HG03039 (cell line): ENCODE measurements around the gene NOTO.

ENCODE experiments used
- ATAC-seq: cut with Tn5 transposase; IDR thresholded peaks from one replicate; pipeline ENCODE4 v1.9.1; 2021; ENCODE audit warnings: mild to moderate bottlenecking, moderate library complexity; ENCODE audit not compliant: unreplicated experiment

NOTO gene

DNA sequence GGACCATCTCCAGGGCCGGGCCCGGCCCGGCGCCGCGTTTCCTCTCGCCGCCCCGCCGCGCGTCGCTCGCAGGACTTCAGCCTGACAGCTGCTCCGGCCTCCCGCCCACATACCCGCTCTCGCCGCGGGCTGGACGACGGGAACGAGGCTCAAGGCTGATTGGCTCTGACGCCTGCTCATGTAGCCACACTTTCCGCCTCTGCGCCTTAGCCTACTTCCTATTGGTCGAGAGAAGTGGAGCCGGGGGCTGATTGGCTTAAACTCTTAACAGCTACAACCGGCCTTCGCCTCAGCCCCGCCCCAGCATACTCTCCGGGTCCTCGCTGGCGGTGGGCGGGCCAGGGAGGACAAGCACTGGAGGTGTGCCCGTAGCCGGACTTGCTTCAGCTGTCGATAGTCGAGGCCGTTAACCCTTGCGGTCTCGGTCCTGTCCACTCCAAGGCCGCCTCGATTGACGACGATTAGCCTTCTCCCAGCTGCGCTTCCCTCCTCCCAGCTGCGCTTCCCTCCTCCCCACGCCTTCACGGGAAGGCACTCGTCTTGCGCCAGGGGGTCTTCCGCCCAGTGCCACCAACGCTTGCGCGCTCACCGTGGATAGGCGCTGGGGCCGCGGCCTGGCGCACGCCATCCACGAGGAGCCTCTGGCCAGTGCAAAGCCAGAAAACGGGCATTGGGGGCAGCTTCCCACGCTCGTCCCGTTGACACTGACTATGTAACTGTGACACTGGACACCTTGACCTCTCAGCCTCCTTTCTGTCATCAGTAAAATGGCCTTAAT, 31.0 kb downstream of the NOTO start, which contains the start of gene PRADC1:
TSS of gene PRADC1 (minus strand) at position 86 of the 778 bp plus-strand sequence. CDS start at position 7, 79 bp downstream.
- ATAC-seq = peak; percentile 91

DNA sequence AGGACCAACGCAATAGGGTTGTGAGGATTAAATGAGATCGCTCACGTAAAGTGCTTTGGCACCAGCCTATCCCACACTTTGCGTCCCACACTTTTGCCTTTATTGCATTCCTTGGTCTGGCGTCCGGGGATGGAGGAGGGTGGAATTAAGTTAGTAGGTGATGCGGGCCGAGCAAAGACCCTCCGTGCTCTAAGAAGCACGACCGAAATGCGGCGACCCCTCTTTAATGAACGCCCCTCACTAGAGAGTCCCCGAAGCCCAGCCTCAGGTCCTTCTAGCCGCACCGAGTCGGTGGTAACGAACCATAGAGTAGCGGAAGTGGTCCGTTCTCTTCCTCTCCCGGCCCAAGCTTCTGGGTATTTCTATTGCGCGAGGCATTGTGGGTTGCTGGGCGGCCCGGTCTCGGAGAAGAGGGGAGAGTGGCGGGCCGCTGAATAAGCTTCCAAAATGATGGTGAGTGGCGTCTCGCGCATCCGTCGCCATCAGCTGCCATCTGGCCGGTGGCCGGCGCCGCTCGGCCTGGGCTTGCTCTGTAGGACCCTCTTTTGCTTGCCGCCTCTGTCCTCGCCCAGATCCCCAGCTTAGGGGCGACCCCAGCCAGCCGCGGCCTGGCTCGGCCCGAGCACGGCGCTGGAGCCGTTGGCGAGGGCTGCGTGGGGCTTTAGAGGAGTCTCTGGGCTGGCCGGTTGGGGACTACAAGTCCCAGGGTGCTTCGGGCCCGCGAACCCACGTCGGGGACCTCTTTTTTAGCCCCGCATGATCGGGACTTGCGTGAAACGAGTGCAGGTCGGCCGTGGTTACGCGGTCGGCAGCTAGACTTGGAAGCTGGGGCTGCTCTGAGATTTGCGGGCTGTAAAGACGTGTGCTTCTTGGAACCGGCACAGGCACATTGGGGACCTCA, 31.8 kb downstream of the NOTO start, which contains the start of gene CCT7:
TSS of gene CCT7 (plus strand) at position 377 of the 901 bp plus-strand sequence. CDS start at position 448, 71 bp downstream.
- ATAC-seq = peak; percentile 52

DNA sequence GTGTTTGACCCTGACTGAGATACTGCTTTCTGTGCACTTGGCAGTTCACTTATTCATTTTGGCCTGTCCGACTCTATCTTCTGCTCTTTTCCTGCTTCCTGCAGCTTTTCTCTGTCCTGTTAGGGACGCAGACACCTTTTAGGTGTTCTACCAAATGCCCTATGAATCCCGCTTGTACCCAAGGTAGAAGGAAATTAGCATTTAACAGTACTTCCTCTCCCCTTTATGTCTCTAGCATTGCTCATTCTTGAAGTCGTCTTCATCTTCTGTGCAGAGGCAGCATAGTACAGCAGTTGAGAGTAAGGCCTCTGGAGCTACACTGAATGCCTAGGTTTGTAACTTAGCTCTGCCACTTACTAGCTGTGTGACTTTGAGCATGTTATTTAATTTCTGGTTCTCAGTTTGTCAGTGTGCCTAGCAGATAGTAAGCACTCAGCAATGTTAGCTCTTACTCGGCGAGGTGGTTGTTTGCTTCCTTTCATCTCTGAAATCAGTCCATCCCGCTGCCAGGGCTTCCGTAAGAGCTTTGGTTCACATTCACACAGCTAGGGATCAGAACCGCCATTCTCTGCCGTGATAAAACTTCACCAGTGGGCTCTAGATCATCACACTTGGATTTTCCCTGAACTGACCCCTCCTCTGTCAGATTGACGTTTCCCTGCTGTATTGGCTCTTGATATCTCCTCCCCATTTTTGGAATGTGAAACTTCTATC, 33.1 kb downstream of the NOTO start:
- ATAC-seq = no peak

DNA sequence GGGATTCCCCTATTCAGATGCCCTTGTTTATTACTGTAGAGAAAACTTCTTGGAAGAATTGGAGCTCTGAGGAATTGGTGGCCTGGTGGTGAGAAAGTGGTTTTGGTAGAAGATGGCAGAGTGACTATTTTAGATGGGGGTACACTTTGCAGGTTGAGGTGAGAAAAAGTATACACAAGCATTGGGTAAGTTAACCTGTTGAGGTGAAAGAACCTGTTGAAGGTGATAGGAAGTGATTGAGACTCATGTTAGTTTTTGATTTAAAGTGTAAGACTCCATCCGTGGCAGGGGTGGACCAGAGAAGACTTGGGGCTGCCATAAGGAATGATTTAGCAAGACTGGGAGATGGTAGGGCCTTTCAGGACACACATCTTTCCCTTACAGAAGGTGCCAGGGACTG, 34.8 kb downstream of the NOTO start:
- ATAC-seq = no peak

DNA sequence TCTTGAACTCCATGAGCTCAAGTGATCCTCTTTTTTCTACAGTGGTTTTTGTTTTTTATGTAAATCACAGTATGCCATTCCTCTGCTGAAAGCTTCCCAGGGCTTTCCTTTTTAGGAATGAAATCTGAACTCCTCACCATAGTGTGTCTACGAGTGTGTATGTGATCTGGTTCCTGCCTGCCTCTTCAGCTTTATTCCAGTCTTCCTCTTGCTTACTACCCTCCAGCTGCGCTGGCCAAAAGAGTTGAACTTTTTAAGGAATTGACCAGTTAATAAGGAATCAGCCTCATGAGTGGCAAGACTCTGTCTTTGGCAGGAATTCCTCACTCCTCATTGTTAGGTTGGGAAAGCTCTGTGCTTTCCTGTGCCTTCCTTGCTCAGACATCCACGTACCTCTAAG, 35.8 kb downstream of the NOTO start:
- ATAC-seq = no peak

DNA sequence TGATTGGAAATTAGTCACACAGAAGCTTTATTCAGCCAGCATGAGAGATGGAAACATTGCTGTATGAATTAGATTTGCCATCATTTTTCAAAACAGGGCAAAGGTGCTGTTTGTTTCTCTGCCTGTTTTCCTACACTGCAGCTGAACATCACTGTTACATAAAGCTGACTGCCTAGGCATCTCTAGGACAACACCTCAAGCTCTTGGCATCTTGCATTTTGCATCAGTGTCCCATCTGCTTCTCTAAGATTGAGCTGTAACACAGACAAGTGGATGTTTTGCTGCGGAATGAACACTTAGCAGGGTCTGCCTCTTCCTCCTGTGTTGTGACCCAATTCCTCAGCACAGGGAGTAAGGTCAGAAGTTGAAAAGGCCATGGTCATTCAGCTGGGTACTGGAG, 36.6 kb downstream of the NOTO start:
- ATAC-seq = no peak

DNA sequence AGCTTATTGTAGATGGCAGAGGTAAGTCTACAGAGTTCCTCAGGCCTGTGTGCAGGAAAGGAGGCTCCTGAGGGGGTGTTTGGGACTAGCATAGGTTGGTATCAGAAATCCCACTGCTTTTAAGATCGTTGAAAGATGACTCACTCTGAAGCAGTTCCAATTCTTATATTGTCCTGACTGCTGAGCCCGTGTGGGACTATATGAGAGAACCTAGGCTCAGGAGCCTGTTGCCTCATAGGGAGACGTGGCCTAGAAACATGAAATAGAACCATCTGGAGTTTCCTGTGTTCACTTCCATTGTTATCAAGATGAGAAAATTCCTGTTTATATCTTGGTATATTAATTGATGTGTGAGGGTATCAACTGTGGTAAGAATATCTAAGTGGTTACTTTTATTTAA, 37.4 kb downstream of the NOTO start:
- no peak for ATAC-seq

DNA sequence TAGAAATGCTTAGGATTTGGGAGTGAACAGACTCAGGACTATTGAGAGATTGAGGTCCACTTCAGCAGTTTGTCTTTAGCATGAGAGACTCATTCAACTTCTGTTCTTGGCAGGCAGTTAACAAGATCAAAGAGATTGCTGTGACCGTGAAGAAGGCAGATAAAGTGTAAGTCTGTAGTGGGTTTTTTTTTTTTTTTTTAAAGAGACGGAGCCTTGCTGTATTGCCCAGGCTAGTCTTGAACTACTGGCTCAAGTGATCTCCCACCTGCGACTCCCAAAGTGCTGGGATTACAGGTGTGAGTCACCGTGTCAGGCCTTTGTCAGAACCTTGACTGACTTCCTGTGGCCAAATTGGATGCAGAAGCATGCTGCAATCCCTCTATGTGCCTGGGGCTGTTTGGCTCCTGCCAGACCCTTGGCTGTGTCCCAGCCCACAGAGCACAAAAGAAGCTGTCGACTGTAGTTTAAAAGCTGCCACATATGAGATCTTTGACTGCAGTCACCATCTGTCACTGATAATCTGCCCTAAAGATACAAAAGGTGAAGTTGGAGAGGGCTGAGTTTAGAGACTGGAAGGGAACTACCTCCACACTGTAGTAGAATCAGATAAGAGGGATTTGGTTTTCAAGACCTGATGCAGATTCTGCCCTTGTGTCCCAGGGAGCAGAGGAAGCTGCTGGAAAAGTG, 41.7 kb downstream of the NOTO start:
- no peak for ATAC-seq

DNA sequence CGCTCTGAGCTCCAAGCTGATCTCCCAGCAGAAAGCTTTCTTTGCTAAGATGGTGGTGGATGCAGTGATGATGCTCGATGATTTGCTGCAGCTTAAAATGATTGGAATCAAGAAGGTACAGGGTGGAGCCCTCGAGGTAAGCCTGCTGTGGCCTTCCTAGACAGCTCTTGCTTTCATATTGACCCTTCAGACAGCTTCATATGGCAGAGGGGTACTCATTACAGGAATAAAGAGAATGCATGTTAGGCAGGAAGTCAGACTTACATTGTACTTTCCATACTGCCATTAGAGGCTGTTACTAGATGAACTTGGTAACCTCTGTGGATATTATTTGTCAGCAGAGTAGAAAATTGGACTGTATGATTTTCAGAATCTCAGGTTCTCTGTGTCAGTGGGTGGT, 42.2 kb downstream of the NOTO start:
- ATAC-seq = no peak

DNA sequence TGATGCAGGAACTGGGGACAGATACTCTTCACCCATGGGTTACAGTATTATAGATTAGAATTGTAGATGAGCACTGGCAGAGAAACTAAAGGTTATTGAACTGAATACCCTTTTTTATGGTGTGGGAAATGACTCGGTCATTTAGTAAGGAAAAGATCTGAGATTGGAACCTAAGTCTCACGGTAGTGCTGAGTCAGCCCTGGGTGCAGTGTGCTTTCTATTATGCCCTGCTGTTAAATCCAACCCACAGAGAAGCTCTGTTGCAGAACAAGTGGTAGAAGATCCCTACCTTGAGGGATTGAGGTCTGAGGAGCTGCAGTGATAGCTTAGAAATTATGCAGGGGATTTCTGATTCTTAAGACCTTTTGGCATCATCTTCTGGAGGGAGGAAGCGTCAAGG, 44.5 kb downstream of the NOTO start:
- ATAC-seq = no peak

DNA sequence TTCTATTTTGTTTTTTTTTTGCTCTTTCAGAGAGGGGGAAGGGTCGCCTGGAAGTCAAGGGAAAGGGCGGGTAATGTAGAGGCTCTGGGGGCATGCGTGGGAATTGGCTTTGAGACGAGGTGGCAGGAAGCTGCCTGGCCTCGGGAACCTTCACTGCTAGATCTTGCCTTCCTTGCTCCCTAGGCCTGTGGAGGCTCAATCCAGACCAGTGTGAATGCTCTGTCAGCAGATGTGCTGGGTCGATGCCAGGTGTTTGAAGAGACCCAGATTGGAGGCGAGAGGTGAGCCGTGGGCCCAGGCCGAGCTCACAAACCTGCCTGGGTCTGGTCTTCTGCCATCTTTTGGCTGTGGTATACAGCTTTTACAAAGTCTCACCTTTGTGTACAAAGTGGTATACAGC, 47.3 kb downstream of the NOTO start:
- no peak for ATAC-seq

DNA sequence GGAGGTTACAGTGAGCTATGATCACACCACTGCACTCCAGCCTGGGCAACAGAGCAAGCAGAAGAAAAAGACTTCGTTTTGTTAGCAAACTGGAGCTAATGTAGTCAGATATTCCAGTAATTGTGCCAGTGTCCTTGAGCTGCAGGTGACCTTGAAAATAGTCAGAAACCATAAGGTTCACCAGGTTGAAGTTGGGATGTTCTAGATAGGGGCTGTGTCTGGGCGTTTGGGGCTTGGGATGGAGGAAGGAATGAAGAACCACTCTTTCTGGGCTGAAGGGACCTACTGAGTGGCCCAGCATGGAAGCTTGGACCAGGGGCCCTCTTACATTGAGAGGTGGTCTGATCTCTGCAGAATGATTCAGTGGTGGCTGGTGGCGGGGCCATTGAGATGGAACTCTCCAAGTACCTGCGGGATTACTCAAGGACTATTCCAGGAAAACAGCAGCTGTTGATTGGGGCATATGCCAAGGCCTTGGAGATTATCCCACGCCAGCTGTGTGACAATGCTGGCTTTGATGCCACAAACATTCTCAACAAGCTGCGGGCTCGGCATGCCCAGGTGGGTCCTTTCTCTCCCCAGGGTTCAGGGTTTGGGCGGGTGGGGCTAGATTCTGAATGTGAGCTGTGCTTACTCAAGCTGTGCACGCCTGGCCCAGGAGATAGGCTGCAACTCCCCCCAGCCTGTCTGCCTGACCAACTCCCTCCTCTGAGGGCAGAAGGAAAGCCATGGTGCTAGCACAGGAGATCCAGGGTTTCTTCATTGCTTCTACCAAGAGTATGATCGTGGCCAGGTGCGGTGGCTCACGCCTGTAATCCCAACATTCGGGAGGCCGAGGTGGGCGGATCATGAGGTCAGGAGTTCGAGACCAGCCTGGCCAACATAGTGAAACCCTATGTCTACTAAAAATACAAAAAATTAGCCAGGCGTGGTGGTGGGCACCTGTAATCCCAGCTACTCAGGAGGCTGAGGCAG, 48.8 kb downstream of the NOTO start:
- ATAC-seq = no peak

DNA sequence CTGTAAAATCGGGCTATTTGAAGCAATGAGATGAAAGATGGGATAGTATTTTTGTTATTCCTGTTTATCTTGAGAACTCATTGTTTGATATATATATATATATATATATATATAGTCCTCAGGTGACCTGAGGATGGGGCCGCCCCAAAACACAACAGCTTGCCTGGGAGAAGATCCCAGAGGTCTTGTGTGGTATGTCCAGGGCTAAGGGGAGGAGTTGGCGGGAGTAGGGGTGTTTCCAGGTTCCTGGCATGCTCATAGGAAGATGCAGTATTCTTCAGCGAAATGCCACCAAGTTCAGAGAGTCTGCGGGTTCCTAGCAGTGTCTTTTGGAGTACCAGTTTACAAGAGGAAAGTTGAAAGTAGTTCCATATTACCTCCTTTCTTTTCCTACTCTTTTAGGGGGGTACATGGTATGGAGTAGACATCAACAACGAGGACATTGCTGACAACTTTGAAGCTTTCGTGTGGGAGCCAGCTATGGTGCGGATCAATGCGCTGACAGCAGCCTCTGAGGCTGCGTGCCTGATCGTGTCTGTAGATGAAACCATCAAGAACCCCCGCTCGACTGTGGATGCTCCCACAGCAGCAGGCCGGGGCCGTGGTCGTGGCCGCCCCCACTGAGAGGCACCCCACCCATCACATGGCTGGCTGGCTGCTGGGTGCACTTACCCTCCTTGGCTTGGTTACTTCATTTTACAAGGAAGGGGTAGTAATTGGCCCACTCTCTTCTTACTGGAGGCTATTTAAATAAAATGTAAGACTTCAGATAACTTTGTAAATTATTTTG, 50.1 kb downstream of the NOTO start:
- no peak for ATAC-seq

DNA sequence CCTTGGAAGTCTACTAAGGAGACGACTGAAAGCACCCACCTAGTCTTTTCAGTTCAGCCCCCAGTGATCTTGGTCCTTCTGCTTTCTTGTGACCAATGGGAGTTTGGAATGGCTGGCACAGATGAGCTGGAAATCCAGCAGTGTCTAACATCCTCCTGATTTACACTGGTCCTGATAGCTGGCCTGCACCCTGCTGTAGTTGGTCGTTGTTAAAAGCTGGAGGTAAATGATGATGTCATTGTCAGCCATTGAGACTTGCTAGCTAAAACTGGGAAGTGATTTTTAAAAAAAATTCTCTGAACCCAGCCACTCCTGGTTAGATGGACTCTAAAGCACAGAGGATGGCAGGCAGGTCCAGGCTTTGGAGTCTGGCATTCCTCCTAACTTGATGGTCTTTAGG, 51.0 kb downstream of the NOTO start:
- ATAC-seq = no peak

DNA sequence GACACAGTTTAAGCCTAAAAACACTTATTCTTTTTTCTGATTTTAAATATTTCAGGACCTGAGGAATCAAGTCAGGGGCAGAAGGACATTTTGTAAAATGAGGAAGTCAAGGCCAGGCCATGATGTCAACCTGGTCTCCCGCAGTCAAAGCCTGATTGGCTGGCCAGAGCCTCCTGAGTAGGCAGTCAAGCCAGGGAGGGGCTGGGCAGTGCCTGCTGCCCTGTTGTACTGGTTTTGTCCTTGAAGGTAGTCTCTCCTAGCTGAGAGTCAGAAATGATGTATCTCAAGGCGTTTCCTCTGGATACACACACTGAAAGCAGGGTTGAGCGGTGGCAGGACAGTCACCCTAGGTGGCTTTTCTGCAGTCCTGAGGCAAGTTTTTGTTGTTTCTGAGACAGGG, 51.5 kb downstream of the NOTO start:
- ATAC-seq = no peak

DNA sequence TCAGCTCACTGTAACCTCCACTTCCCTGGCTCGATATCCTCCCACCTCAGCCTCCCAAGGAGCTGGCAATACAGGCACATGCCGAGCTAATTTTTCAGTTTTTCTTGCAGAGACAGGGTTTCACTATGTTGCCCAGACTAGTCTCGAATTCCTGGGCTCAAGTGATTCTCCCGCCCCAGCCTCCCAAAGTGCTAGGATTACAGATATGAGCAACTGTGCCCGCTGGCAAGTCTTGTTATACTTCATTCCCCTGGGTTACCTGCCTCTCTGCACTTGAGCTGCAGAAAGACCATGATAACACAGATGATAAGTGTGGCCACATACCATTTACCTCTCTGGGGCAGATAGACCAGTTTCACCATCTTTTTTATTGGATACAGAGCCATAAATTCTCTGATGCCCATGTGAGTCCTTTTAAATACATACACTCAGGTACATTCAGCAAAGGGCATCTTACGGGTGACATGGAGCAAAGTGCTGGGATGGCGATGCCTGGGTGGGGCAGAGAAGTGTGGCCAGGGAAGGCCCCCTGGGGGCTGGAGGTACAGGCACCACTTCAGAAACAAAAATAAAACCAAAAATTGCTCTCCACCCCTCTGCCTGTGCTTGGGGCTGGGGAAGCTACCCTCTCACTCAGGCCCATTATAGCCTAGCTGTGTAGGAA, 52.1 kb downstream of the NOTO start:
- ATAC-seq = no peak

DNA sequence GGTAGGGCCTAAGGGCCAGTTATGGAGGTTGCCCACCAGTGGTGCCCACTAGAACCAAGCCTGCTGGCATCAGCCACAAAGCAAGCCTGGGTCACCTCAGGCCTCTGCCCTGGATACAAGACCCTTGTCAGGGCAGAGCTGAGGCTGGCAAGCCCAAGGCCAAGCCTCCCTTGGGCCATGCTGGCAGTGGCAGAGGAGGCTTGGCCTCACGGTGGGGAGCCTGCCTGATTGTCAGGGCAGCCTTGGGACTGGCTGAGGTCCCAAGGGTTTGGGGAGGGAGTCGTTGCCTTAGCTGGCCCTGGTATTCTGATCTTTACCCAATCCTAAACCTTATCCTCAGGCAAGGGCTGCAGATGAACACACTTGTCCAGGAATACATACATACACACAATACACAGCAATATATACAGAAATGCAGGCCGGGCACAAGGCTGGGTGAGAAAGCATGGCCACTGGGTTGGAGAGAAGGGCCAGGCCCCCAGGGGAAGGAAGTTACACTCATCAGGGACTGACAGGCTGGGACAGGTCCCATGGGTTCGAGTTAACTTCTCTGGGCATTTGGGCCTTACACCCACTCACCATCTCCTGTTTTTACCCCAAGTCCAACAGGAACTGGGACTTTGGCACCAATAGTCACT, 52.8 kb downstream of the NOTO start:
- no peak for ATAC-seq
